GM10266 (cell line): ENCODE measurements around the gene B4GAT1.
A peak's percentile ranks its signal among the peaks of the same experiment; 100 is the strongest.

ENCODE experiments used
- DNase-seq: peaks from one replicate; pipeline ENCODE4 v3.0.0; 2012; ENCODE audit errors: extremely low spot score
- TF ChIP-seq, protein P1 (sequence below): IDR thresholded peaks from 2 replicates; pipeline ENCODE4 v1.5.1; 2012; ENCODE audit warnings: mild to moderate bottlenecking, low read depth; ENCODE audit not compliant: control insufficient read depth, insufficient read depth; ENCODE audit errors: missing control alignments

B4GAT1 gene

DNA sequence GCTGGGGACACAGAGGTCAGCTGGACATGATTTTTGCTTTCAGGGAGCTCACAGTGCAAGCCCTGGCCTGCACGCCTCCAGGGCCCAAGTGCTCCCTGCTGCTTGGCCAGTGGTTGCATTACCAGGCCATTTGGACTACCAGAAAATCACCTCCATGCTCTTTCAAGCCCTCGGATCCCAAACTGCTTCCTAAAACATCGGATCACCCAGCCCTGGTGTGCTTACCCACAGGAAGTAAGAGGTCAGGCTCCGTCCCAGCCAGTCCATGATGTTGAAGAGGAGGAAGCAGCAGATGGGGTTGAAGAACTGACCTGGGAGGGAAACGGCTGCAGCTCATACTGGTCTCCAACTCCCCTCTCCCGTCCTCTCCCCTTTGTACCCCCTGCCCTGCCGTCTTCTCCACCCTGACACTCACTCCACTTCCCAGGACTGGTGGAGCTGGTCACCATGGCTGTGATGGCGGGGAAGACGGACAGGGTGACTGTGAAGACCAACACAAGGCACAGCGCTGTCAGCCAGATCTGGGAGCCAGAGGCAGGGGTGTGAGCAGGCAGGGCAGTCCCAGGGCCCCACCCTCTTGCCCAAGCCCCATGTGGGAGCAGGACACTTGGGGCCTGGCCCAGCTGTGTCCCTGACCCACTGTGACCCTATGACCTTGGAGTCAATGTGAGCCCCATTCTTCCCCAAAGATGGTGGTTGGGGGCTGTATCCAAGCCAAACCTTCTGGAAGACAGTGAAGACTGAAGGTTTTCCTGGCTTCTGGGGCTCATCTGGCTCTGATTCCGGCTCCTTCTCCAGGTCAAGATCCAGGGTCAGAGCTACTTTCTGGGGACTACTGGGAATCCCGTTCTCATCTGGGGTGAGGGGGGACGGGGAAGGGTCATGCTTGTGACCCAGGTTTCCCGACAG, 18.5 kb upstream of the B4GAT1 start:
- TF ChIP-seq, protein P1, sequence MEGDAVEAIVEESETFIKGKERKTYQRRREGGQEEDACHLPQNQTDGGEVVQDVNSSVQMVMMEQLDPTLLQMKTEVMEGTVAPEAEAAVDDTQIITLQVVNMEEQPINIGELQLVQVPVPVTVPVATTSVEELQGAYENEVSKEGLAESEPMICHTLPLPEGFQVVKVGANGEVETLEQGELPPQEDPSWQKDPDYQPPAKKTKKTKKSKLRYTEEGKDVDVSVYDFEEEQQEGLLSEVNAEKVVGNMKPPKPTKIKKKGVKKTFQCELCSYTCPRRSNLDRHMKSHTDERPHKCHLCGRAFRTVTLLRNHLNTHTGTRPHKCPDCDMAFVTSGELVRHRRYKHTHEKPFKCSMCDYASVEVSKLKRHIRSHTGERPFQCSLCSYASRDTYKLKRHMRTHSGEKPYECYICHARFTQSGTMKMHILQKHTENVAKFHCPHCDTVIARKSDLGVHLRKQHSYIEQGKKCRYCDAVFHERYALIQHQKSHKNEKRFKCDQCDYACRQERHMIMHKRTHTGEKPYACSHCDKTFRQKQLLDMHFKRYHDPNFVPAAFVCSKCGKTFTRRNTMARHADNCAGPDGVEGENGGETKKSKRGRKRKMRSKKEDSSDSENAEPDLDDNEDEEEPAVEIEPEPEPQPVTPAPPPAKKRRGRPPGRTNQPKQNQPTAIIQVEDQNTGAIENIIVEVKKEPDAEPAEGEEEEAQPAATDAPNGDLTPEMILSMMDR = no peak
- DNase-seq = peak; percentile 7

DNA sequence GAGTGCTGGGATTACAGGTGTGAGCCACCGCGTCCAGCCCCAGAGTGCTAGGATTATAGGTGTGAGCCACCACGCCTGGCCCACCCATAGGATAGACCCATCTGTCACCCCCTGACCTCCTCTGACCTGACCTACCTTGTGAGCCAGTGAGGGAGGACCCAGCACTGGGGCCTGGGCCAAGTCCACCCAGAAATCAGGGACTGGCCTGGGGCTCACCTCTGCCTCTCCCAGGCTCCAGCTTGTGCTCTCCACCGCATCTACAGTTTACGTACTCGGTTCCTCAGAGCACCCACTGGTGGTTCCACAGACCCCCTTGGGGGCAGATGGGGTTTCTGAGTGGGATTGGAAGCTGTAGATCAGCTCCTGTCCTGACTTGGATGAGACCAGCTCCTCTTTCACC, 17.7 kb upstream of the B4GAT1 start:
- TF ChIP-seq, protein P1 = no peak
- DNase-seq = no peak

DNA sequence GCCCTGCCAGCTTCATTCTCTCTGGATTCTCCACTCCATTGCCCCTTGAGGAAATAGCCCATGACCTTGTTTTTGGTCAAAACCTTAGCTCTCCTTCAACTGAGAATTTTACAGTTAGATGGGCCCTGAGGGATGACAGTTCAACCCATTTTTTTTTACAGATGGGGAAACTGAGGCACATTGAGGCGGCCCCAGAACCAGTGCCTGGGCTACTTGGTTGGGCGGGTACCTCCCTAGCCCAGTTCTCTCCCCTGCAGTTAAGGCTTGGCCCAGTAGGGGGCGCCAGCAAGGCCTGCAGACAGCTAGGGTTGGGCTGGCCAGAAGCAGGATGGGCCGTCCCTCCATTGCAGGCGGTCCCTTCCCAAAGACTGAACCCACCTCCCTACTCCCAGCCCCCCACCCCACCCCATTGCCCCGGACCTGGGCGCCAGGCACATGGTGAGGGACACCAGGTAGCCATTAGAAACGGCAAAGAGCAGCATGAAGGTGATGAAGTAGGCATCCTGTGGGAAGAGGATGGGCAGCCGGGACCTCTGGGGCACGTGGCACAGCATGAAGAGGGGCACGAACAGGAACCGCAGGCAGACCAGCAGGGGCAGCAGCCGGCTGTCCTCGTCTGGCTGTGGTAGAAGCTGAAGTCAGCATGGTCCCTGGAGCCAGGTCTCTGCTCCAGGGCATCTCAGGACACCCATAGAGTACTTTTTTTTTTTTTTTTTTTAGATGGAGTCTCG, 16.5 kb upstream of the B4GAT1 start:
- DNase-seq = peak; percentile 81
- TF ChIP-seq, protein P1 = peak; percentile 87

DNA sequence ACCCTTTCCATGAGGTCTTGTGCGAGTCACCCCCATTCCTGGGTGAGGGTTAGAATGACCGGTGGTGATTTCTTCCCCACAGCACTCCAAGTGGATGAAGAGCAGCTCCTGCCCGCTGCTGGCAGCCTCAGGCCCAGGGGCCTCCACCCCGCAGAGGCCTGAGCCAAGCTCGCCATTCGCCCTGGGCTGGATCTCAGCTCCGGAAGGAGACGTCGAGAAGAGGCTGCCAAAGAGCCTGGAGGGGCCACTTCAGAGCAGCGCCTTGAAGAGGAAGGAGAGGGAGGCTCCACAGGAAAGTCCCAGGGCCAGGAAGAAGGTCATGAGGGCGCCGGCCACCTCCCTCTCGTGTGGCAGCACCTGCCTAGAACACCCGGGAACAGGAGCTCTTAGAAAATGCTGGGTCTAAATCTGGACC, 15.8 kb upstream of the B4GAT1 start:
- TF ChIP-seq, protein P1 = no peak
- no peak for DNase-seq

DNA sequence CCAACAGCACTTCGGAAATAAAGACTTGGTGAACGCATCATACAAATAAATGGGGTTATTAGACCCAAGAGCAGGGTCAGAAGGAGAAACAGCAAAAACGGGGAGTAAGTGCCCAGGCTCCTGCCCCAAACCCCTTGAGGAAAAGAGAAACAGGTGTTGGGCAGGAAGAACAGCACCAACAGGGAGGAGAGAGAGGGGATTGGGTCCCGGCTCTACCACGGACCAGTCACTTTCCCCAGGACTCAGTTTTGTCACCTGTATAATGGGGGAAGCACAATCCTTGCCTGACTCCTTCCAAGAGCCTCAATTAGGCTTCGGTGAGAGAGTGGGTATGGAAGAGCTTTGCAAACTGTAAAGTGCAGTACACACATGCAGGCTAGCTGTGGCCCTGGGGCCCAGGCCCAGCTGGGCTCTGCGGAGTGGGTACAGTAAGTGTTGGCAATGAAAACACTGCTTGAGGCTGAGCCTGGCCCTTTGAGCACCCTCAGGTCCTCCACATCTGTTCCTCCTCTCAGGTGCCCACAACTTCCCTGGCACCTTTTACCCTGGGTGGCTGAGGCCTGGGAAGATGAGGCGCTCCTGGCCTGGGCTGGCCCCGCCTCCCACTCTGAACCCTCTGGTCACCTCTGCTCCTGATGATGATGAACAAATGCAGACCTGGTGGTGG, 15.2 kb upstream of the B4GAT1 start:
- no peak for DNase-seq
- TF ChIP-seq, protein P1 = no peak

DNA sequence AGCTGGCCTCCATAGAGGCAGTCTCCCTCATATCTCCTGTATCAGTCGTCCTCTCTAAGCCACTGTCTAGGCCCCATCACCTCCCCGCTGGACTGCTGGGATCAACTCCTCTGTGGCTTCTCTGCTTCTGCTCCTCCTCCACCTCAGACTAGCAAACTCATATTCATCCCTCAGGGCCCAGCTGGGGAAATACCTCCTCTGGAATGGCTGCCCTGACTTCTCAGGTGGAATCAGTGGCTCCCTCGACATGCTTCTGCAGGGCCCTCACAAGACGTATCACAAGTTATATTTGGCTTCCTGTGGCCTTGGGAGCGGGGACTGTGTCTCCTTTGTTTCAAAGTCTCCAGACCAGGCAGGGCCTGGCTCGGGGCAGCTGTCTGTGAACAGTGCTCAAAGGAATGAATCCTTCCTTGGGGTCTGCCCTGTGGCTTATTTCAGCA, 14.1 kb upstream of the B4GAT1 start:
- TF ChIP-seq, protein P1 = no peak
- DNase-seq = no peak
